DMS114 treated with DMSO at 0.1 percent for 48 hours (cell line): ENCODE data around the gene STIL.

Experiments used
- DNase-seq: peaks from one replicate; lab custom pipeline; 2025; ENCODE audit not compliant: unreplicated experiment; lab: John Stamatoyannopoulos, UW

The STIL gene

DNA sequence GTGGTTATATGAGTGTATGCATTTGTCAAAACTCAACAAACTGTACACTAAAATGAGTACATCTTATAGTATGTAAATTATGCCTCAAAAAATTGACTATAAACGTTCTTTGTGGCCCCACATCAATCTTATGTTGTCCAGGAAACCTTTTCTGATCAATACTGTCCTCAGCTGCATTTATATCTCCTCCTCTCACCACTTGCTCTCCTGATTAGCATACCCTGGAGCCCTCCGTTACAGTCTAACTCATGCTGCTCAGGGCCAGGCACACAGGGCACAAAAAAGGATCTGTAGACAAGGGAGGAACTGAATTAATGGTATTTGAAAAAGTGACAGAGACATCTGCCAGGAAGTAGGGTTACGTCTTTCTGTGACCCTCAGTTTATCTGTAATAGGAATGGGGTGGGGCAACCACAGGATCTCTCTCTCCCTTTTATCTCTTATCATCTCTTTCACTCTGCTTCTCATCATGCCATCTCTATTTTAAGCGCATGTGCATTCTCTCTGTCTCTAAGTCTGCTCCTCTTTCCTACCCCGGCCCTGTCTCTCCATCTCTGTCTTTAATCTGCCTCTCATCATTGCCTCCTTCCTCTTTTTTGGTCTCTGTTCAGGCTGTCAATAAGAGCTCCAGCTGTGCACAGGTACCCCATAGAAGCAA is 74.9 kb downstream of the STIL start:
- no peak for DNase-seq

DNA sequence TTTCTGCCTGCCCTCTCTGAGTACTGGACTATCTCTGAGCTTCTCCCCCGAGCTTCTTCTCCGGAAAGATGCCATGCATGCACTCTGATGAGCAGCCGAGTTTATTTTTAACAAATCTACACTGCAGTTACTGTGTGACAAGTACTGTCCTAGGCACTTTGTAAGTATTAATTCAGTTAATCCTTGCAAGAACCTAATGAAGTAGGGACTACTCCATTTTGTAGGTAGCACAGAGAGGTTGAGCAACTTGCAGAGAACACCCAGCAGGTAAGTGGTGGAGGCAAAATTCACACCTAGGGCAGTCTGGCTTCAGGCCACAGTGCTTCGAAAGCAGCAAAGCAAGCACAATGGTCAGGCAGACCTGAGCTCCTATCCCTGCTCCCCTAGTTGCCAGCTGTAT is 78.1 kb downstream of the STIL start:
- DNase-seq: no peak

DNA sequence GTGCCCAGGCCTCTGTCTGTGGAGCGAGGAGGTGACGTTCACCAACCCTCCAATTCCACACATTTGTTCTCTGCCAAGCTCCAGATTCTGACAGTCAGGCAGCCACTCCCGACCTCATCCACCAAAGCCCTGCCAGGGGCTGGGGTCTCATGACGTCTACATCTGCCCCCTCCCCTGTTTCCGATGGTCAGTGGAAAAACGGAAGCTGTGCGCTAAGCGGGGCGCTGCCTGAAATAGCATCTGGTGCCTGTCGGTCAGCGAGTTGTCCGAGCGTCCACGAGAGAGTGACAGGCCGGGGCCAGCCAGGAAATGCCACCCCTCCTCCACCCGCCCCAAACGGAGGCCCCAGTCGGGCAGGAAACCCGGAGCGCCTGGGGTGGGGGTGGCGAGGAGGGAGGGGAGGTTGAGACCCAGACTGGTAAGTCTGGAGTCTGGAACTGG is 78.7 kb downstream of the STIL start:
- no peak for DNase-seq

DNA sequence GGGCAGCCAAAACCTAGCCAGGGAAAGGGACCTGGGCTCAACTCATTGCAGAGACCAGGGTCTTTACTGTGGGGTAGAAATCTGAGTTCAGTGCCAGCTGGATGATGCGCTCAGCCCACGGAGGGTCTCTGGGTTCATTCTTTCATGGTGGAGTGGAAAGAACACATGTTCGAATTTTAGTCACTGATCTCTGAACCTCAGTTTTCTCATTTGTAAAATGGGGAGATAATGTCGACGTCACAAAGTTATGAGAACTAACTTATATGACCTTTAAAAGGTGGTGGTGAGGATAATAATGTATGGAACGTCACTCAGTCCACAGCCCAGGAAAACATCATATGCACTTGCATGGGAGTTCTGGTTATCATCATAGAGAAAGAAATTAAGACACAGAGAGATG is 80.8 kb downstream of the STIL start:
- no peak for DNase-seq

DNA sequence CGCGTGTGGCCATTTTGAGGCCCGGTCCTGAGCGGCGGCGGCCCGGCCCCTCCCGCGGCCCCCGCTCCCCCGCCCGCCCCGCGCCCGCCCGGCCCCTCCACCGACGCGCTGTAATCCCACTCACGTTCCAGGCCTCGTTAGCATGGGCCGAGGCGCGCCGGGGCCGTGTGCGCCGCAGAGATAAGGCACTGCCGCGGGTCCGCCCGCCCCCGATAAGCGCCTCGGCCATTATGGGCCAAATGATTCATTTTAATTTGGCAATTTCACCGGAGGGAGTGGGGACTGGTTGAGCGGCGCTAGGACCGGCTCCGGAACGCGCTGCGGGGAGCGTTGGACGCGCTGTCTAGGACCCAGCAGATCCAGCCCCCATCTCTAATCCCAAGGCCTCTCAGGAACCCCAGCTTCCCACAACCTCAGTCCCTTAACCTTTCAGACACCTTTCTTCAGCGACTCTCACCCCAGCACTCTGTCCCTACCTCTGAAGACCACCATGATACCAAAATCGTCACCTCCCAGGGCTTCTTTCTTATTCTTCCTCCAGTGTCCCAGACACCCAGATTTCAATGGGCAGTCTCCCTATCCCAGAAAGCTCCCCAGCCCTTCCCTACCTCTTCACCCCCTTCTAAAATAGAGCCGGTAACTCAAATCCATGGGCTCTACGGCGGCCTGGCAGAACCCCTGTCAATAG is 81.6 kb downstream of the STIL start, which contains the start of gene TAL1:
Gene TAL1, minus strand, starts transcription at position 39 of the 688 bp plus-strand sequence. CDS start 6,337 bp downstream, outside the sequence.
- DNase-seq: no peak

DNA sequence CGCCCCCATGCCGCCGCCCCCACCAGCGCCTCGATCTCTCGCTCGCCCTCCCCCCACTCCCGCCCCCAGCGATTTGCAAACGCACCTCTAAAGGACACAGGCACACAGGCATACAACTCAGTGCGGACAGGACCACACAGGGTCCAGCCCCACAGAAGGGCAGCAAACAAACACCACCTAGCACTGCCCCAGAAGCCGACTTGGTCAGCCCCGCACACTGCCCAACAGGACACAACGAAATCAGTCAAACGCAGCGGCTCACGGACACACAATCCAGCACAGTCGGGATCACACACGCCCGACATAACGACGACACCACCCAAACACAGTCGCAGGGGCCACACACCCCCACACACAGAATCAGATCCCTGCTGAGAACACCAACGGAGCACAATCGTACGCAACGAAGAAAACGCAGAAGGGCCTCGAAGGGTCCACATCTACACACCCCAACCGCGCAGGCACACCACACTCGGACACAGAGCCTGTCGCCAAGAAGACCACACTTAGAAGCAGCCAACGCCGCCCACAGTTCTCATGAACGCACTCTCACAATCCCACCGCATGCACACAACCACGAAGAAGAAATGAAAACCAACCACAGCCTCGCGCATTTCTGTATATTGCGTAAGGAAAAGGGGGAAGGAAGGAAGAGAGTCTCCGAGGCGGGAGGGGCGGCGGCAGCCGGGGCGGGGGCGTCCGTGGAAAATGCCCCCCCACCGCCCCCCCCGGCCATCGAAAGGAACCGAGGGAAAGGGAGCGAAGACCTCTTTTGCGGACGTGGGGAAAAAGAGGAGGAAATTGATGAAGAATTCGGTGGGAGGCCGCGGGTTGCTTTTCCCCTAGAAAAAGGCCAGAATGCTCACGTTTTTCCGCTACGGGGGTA is 82.4 kb downstream of the STIL start:
- peak; percentile 36 for DNase-seq

DNA sequence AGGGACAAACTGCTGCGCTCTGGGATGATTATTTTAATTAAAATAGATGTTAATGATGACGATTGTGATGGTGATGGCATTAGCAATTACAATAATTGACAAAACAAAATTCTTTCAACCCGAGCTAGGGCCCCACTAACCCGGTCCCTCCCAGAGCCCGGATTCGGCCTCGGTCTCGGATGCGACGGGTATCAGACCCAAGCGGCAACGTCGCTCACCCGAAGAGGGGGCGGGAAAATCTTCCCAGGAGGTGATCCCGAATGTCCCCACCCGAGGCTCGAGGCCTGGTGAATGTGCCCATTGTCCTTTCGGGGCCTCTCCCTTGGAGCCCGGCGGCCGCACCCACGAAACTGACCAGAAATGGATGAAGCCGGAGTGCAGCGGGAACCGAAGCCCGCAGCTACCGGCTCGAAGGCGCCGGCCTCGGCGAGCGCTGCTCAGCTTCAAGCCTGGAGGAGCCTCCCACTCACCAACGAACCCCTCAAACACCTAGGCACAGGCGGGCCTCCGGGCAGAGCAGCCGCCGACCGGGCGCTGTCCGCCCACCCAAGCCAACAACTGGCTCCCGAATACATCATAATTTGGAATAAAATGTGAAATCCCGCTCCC is 83.2 kb downstream of the STIL start:
- DNase-seq: no peak

DNA sequence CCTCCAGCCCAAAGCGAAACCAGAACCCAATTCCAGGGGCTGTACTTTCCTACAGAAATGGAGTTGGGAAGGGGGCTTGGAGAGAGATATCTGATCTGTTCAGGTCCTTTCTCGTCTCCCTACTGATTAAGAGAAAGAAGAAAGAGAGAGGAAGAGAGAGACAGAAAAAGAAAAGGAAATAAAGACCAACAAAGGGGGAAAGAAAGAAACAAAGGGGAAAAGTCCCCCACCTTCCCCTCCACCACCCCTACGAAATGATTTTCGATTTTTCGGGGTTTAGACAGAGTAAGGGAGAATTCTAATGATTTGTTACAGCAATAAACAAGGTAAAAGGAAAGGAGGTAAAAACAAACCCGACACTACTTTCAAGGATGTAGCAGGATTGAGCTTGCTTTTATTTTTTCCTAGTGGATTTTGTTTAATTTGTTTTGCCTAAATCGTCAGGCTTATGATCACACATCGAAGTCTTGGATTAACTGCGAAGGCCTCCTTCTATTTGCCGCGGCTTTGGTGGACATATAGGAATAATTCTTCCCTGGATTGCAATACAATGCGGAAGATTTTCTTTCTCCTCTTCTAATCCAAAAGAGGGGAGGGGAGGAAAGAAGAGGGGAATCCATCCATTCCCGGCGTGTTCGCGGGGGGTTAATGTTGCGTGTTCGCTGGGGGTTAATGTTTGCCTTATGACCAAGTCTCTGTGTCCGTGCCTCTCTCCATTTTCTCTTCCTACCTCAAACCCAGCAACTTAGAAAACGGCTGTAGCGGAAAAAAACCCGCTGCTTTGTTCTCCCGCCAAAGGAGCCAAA is 83.9 kb downstream of the STIL start:
- no peak for DNase-seq

DNA sequence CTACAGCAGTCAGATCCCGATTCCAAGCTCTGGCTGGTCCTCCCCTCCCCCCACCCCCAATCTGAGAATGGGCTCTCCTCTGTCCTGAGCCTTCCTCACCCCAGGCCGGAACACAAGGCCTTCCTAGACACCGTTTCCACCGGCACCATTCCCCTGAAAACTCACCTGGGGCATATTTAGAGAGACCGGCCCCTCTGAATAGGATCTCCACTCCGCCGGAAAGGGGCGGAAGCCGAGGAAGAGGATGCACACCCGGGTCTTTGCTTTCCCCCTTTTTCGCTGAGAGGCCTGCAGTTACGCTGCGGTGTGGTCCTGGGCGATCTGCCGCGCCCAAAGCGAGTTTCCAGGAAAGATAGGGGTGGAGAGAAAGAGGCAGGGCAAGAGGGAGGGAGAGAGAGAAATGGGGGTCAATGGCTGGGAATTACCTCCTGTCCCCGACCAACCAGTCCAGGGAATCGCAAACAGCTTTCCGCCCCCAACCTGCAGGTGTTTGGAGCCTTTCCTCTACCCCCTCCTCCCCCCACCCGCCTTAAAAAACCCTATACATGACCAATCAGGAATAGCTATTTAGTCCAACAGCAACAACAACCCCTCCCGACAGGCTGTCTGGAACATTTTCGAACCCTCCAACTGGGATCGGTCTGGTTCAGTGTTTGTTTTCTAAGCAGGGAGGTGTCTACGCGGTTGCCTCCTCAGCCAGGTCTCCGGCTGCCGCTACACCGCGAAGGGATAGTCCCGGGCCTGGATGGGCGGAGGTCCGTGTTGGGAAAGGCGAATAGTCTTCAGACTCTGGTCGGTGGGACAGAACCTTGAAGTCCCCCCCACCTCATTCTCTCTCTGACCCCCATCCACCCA is 84.7 kb downstream of the STIL start:
- no peak for DNase-seq

DNA sequence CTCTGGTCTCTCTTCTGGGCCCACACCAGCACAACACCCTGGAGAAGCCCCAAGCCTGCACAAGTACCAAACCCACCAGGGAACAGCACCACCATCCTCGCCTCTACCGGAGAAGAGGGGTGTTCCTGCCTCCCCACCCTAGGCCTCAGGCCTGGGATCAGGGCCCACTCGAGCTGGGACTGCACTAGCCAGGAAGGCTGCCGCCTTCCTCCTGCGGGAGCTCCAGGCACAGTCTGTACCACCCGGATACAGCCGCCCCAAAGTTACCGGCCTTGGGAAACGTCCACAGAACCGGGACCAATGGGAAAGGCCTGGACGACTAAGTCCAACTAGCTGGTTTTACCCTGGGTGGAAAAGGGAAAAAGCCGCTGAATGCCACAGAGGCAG is 85.3 kb downstream of the STIL start:
- no peak for DNase-seq

DNA sequence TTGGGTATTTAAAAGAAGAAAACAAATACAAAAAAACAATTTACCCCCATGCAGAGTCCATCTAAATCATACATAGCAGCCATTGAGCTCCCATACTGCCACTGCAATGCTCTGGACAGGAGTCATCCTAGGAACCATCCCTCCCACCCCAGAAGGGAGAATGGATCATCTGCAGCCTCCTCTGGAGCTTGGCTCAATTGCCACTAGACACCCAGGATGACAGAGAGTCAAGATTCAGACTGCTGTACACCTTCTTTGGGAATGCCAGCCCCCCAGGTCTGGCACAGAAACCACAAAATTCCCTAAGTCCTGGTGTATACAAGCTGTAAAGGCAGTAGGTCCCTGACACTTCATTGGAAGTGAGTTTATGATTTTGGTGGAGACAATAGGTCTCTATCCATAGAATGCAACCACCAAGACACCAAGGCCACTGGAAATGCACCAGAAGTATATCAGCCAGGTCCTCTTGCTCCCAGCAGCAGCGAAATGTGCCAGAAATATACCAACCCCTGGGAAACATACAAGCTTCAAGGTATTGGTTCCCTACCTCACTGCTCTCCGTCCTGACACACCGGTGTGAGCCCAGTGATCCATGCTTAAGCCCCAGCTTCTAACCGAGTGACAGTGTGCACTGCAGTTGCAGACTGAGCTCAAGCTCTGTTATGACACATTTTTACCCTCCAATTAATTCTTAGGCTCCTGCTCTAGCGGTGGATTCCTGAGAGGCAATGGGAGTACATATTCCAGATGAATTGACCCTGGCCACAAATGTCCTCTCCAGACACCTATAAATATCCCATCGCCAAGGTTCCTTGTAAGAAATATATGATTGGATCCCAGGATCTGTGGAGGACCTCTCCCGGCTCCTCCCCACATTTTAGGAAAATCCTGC is 86.4 kb downstream of the STIL start:
- no peak for DNase-seq

DNA sequence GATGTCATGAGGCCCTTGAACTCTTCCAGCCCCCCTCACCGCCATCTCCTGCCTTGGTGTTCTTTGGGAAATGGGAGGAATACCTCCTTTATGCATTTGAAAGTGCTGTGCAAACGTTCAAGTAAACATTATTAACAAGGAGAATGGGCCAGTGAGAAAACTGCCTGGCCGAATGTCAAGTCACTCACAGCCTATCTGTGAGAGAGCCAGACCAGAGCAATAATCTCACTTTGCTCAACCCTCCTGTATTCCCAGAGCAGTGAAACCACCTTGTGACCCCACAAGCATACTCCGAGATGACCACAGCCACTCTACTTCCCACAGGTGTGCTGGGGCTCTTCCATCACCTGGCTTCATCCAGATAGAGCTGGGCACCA is 87.1 kb downstream of the STIL start:
- DNase-seq: no peak

DNA sequence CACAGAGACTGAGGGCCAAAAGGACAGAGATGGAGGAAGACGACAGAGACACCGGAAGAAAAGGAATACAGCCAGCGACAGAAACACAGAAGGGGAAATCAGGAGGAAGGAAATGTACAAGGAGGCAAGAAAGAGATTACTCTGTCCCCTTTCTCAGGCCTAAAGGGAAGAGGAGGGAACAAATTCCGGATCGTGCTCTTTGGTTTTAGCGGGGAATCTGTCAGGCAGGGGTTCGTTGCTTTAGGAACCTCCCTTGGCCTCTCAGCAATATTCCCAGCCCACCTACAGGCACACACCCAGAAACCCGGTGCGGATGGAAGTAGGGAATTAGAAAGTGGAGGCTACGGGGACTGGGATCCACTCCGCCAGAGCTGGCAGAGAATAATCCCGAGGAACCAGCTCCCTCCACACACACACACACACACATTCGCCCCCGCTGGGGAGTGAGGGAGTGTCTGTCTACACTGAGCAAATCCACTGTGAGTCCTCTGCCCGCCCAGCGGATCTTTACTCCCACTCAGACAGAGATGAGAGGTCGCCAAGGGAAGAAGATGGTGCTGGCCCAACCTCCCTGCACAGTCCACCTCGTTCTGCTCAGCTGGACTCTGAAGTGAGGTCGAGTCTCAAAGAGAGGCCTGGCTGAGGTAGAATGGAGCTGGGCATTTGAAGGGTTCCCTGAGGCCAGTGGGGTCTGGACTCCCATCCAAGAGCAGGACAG is 87.7 kb downstream of the STIL start:
- DNase-seq: no peak

DNA sequence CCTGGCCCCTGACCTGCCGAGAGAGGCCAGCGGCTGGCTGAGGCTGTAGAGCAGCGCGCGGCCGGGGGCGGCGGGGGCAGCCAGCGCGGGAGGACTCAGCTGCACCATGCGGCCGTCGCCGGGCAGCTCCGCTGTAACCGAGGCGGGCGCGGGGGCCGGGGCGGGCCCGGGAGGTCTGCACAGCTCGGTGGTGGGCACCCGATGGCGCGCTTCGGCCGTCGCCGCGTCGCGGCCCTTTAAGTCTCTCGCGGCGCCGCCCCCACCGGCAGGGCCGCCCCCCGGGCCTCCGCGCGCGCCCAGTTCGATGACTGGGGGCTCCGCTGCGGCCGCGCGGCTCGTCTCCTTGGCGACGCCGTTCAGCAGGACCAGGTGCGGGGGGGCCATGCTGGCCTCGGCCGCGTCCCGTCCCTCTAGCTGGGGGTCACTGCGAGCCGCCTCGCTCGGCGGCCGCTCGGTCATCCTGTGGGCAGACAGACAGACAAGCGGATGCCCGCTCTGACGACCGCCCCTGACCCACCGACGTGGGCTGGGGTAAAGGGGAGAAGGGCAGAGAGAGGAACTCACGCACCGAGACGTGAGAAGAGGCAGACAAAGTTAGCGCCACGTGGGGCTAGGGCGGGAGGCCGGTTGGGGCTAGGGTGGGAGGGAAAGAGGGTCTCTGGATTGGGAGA is 88.4 kb downstream of the STIL start:
- no peak for DNase-seq

DNA sequence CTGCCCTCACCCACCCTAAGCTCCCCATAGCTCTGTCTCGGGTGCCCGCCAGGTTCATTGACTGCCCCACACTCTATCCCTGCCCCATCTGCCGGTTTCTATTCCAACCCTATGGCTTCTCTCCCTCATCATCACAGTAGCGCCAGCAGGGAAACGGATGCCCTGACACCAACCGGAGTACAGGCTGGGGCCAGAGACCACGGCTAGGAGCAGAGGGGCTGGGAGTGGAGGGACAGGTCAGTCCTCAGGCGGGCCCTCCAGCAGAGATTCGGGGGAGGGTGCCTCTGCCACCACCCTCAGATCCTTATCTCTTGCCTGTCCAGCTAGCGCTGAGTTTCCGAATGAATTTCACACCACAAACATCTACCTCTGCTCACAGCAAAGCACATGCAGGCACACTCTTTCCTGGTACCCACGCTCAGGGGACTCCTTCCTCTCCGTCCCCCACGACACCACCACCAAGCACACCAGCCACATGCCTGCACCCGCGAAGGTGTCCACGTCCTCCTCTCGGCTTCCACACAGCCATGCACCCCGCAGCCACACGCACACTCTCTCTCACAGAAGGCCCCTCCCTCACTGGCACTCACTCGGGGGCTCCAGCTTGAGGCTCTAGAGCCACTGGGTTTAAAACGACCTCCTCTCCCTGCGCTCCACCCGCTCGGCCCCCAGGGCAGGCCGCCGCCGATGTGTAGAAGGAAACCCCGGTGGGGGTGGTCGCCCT is 89.1 kb downstream of the STIL start:
- no peak for DNase-seq

DNA sequence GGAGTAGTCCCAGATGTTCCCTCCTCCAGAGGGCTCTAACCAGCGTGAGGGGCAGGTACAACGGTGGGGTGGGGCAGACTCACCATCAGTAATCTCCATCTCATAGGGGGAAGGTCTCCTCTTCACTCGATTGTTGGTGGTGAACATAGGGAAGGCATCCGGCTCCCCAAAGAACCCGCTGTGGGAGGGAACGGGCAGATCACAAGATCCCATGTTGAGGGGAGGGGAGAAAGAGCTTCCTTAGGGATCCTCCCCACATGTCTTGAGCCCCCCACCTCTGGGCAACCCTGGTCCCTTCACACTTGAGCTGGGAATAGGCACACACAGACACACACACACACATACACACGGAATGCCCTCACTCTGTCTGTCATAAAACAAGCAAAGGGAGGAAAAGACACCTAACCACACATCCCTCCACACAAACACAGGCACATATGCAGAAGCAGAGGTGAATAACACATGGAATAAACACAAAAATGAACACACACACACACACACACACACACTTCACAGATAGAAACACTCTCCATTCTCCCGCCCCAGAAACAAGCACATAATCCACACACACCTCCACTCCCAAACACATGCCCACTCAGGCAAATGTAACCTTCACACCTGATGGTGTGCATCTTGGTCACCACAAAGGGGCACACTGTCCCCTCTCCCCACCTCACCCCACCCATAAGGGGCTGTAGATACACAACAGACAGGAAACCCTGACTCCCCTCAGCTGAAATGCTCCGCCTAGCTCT is 89.8 kb downstream of the STIL start:
- no peak for DNase-seq
